K562 (cell line): Measurements from ENCODE around the gene RTF1.

Experiments
- ZNF764 ChIP-seq: fragments of 250-450 bp; sonication (Bioruptor Pico); IDR thresholded peaks from 2 replicates; pipeline ENCODE4 v1.4.0; 2020; ENCODE audit warnings: low read depth, mild to moderate bottlenecking, moderate library complexity
- TF ChIP-seq, protein P1 (sequence below): sonication (generic); formaldehyde crosslinking; IDR thresholded peaks from 2 replicates; pipeline ENCODE4 v1.8.1; 2023; ENCODE audit warnings: mild to moderate bottlenecking, missing genetic modification reagents

DNA sequence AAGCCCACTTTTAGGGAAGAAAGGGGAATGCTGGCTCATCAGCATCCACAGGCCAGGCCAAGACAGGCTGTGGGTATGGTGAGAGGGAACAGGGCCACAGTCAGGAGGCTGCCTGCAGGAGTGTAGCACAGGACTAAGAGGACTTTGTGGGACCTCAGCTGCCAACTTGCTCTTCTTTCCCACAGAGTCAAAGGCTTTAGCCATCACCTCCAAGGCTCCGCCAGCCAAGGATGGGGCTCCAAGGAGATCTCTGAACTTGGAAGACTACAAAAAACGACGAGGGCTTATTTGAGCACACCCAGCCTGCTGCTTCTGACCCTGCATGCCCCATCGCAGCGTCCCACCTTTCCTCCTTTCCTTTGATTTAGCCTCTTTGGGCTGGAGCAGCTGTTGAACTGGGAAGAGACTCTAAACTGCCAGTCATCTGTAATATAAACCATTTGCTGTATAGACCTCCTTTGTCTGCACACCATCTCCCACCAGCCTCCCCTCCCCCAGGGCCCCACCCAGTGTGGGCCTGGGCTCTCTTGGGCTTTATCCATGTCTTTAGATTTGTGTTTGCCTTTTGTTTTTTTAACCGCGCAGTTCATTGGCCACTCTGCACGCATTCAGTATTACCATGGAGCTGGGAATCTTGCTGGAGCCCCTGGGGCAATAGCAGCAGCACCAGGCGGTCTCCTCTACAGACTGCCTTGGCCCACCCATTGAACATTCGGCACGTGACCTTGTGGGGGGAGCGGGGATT, 63.7 kb downstream of the RTF1 start:
- TF ChIP-seq, protein P1, sequence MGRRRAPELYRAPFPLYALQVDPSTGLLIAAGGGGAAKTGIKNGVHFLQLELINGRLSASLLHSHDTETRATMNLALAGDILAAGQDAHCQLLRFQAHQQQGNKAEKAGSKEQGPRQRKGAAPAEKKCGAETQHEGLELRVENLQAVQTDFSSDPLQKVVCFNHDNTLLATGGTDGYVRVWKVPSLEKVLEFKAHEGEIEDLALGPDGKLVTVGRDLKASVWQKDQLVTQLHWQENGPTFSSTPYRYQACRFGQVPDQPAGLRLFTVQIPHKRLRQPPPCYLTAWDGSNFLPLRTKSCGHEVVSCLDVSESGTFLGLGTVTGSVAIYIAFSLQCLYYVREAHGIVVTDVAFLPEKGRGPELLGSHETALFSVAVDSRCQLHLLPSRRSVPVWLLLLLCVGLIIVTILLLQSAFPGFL (CRISPR knock-in tag), result no peak
- TF ChIP-seq ZNF764, result no peak
